CD1c-positive myeloid dendritic cell (primary cell): ENCODE results near the gene CEACAM21.
"Not testable (repeated sequence)": the region's sequence is repeated elsewhere in the genome, so short reads cannot be mapped to it uniquely, and the experiment has no call there.

ENCODE experiments used
- DNase-seq: peaks from one replicate; pipeline ENCODE4 v3.0.0-alpha.2; 2016; ENCODE audit errors: extremely low spot score

Gene CEACAM21

GRCh38 chr19:41549884-41550283 lies 26.1 kb upstream of the CEACAM21 start:
- no peak for DNase-seq

- no peak for DNase-seq
Measured at GRCh38 chr19:41551212-41551610, 24.8 kb upstream of the CEACAM21 start.

DNA sequence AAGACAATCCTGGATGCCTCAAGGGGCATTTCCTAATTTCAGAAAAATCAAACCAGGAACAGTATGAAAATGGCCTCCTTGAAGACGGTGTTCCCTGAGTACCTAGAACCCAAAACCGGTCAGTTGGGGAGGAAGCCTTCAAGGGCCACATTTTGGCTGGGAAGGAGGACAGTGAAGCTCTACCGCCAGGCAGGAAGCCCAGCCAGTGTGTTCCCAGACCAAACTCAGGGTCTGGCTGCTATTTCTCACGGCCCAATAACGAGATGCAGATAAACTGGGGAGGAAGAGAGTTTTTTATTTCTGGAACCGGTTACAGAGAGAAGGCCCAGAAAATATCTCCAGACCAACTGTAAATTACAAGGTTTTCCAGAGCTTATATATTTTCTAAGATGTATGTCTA lies 24.3 kb upstream of the CEACAM21 start:
- DNase-seq = no peak

DNA sequence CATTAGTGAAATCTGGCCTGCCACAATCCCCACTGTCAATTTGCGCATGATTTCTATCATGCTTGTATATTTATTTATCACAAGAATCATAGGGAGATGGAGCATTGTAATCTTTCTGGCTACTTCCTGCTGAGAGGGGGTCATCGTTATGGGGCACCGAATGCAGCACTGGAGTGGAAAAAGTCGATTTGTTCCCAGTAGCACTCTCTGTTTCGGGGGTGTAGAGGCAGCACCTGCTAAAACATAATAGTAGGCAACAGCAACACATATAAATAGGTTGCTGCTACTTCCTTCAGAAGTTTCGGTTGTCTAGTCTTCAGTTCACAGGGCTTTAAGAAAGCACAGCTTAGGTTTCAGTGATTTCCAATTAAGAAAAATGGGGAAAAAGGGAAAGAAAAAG lies 23.4 kb upstream of the CEACAM21 start:
- no peak for DNase-seq

DNA sequence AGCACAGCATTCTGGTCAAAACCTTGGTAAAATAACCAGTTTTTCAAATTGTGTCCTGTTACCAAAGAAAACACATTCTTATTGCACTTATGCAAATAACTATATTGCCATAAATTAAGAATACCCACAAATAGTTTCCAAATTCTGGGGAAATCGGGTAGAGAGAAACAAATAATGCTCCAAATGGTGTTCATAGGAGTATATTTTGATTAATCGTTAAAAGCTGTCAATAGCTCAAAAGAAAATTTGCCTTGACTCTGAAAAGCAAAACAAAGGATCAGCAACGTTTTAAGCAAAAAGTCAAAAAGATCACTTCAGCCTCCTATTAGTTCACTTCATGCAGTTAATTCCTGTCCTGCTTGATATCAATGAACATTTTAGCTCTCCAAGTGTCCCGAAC lies 22.2 kb upstream of the CEACAM21 start:
- DNase-seq = no peak

DNA sequence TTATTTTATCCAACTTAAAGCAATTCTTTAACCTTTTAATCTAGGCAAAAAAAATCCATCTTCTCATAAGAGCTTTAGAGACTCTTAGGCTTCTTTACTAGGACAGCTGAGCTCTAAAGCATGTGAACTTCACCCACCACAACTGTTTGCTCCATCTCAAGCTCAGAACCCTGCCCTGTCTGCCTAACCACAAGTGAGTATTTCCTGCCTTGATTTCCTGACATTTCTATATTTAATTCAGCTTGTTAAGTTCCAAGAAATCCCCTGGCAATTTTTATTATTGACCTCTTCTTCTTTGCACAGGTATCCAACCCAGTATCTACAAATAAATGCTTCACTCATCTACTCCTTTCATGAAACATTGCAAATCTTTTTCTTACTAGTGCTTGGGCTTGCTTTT lies 21.1 kb upstream of the CEACAM21 start:
- no peak for DNase-seq

- DNase-seq = no peak
Measured at GRCh38 chr19:41555748-41556147, 20.2 kb upstream of the CEACAM21 start.

DNA sequence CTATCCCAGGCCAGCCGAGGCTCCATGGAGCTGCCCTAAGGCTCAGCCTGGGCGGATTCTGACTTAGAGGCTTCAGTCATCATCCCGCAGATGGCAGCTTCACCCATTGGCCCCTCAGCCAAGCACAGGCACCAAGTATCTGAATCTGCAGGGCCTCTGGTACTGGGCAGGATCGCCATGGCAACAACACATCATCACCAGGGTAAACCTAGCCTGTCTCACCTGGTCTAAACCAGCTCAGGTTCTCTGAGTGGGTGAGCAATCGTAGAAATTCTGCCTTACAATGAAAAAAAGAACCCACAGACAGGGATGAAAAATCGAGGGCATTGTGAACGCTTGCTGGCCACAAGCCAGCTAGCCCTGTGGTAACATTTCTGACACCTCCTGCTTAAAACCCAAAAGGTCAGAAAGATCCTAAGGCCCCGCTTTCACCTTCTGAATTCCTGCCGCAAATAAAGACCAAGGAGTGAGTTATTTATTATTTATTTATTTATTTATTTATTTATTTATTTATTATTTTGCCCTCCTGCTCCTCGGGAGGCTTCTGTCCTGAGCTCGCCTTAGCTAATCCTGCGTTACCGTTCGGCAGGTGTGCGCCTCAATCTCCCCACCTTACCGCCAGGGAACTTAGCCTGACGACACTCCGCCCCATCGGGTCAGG lies 12.0 kb upstream of the CEACAM21 start:
- DNase-seq = no peak

- DNase-seq = no peak
Measured at GRCh38 chr19:41564515-41565378, 11.2 kb upstream of the CEACAM21 start.

DNA sequence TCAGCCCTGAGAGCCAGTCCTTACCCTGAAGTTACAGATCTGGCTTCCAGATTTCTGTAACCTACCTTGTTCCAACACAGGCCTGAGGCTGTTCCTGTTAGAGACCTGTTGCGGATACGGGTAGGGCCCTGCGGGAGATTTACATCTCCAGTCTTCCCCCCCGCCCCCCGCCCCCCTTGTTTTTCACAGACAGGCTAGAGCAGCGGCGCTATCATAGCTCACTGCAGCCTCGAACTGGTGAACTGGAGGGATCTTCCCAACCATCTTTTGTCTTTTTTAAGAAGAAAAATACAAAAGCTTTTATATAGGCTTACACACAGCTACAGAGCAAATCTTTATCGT lies 10.6 kb upstream of the CEACAM21 start:
- no peak for DNase-seq

GRCh38 chr19:41566001-41566400 lies 10.0 kb upstream of the CEACAM21 start:
- DNase-seq = no peak

GRCh38 chr19:41569481-41570150 lies 6.3 kb upstream of the CEACAM21 start:
- no peak for DNase-seq

- DNase-seq = no peak
Measured at GRCh38 chr19:41570179-41570578, 5.8 kb upstream of the CEACAM21 start.

DNA sequence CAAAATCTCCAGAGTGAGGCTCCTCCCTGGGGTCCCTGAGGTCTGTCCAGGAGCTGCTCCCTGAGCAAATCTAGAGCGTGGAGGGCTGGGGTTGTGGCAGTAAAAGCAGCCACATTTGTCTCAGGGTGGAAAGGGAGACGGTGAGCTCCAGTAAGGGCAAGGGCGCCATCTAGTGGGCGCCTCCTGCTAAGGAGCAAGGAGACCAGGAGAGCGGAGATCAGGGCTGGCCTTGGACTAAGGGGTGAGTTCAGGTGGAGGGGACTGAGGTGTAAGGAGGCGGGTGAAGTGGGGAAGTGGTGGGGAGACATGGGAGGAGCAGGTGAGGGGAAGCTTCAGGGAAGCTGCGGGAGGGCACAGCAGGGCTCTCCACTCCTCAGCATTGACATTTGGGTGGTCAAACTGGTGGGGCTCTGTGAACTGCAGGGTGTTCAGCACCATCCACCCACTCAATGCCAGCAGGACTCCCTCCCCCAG lies 5.3 kb upstream of the CEACAM21 start:
- DNase-seq = peak; percentile 91

- no peak for DNase-seq
Measured at GRCh38 chr19:41577144-41577830, 1.3 kb downstream of the CEACAM21 start.

GRCh38 chr19:41577833-41578232 lies 1.9 kb downstream of the CEACAM21 start:
- no peak for DNase-seq

- no peak for DNase-seq
Measured at GRCh38 chr19:41578886-41579285, 2.9 kb downstream of the CEACAM21 start.

GRCh38 chr19:41581068-41581467 lies 5.1 kb downstream of the CEACAM21 start:
- DNase-seq = not testable (repeated sequence)

DNA sequence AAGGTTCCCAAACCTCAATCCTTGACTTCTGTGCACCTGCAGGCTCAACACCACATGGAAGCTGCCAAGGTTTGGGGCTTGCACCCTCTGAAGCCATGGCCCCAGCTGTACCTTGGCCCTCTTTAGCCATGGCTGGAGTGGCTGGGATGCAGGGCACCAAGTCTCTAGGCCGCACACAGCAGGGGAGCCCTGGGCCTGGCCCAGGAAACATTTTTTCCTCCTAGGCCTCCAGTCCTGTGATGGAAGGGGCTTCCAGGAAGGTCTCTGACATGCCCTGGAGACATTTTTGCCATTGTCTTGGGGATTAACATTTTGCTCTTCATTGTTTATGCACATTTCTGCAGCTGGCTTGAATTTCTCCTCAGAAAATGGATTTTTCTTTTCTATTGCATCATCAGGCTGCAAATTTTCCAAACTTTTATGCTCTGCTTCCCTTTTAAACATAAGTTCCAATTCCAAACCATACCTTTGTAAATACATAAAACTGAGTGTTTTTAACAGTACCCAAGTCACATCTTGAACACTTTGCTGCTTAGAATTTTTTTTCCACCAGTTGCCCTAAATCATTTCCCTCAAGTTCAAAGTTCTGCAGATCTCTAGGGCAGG lies 6.7 kb downstream of the CEACAM21 start:
- not testable (repeated sequence) for DNase-seq

GRCh38 chr19:41584260-41584810 lies 8.4 kb downstream of the CEACAM21 start:
- no peak for DNase-seq

DNA sequence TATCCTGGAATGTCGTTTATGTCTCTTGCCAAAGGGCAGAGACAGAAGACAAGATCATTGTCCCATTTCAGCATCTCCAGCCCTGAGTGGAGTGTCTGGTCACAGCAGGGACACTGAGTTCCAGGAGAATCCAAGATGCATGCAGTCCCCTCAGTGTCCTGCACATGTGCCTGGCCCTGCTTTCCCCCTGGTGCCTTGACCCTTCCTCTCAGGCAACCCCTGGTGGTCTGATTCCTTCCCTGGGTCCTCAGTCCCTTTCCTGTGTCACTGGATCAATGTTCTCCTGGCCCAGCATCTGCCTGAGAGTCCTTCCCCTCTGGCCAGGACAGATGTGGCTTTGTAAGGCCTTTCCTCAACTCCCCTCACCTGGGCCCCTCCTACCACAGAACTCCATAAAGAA lies 9.0 kb downstream of the CEACAM21 start:
- DNase-seq = no peak
